ENCODE results near the gene CHST8.
"Not testable (repeated sequence)": the region's sequence is repeated elsewhere in the genome, so short reads cannot be mapped to it uniquely, and the experiment has no call there.

CHST8 gene

DNA sequence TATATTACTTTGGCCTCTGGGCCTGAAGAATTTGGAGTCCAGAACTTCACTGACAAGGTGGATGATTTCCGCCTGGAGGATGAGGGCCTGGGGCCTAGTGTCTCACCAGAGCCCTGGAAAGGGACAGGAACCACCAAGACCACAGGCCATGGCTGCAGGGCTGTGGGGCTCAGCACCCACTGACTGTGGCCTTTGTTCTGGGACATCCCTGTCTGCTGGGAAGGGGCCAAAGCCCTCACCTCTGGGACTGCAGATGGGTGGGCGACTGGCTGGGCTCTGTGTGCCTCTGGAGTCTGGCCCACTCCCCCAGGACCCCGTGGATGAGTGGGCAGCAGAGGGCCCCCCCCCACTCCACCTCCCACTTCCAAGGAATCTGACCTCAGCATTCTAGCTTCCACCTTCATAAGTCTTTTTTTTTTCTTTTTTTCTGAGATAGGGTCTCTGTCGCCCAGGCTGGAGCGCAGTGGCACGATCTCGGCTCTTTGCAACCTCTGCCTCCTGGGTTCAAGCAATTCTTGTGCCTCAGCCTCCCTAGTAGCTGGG is 20.3 kb downstream of the CHST8 start:
- Mint-ChIP-seq H3K9me3 (no peaks in the 10 kb centered on the region), H3K27ac (no peak overlapping the region), H3K4me1 (ENCODE audit: low read depth) (no peaks in the 10 kb centered on the region), H3K4me3 (no peak overlapping the region), H3K36me3 (ENCODE audit: low read depth) (no peaks in the 10 kb centered on the region), H3K27me3 (ENCODE audit: low read depth) (no peaks in the 10 kb centered on the region)
- DNase-seq (ENCODE audit: low spot score), result no peak

DNA sequence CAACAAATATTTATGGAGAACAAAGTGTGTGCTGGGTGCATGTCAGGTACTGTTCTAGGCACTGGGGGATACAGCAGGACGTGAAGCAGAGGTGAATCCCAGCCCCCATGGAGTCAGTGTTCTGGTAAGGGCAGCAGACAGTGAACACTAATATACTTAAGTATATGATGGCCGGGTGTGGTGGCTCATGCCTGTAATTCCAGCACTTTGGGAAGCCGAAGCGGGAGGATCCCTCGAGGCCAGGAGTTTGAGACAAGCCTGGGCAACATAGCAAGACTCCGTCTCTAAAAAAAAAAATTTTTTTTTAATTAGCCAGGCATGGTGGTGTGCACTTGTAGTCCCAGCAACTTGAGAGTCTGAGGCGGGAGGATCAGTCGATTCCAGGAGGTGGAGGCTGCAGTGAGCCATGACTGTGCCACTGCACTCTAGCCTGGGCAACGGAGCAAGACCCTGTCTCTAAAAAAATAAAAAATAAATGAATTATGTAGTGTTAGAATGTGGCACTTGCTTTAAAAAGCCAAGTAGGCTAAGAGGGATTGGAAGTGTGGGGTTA is 22.6 kb downstream of the CHST8 start:
- Mint-ChIP-seq H3K4me3 (no peak overlapping the region), H3K27me3 (ENCODE audit: low read depth) (no peaks in the 10 kb centered on the region), H3K27ac (no peak overlapping the region), H3K4me1 (ENCODE audit: low read depth) (no peaks in the 10 kb centered on the region), H3K9me3 (no peaks in the 10 kb centered on the region), H3K36me3 (ENCODE audit: low read depth) (no peaks in the 10 kb centered on the region)
- DNase-seq (ENCODE audit: low spot score), result no peak

DNA sequence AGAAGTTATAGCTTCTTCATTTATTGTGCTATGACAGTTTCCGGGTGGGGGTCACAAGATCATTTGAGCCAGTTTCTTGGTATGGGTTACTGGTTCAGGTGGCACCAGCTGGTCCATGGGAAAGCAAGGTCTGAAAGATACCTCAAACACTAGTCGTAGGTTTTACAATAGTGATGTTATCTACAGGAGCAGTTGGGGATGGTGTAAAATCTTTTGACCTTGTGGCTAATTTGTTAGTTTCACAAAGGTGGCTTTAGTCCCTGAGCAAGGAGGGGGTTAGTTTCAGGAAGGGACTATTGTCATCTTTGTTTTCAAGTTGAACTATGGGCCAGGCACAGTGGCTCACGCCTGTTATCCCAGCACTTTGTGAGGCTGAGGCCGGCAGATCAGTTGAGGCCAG is 24.6 kb downstream of the CHST8 start:
- no peak overlapping the region for H3K27ac Mint-ChIP-seq

DNA sequence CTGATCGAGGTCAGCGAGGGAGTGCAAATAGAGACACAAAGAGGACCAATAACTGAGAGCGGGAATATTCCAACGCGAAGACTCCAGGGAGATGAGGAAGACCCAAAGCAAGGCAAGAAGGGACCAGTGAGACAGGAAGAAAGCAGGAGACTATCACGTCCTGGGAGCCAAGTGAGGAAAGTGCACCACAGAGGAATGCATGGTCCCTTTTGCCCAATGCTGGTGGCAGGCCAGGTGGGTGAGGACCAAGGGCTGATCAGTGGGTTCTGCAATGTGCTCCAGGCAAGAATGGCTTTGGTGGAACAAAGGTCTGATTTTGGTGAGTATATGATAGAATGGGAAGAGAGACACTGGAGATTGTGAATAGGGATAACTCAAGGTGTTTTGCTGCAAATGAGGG is 25.4 kb downstream of the CHST8 start:
- Mint-ChIP-seq H3K9me3 (no peaks in the 10 kb centered on the region), H3K27me3 (ENCODE audit: low read depth) (peaks cover 3% of the 10 kb centered on the region), H3K4me1 (ENCODE audit: low read depth) (no peaks in the 10 kb centered on the region), H3K4me3 (no peak overlapping the region), H3K27ac (no peak overlapping the region), H3K36me3 (ENCODE audit: low read depth) (no peaks in the 10 kb centered on the region)
- no peak for DNase-seq (ENCODE audit: low spot score)

More for the DNA sequence above, 24.6 kb downstream of the CHST8 start:
- Mint-ChIP-seq H3K27me3 (ENCODE audit: low read depth) (no peaks in the 10 kb centered on the region), H3K4me3 (no peak overlapping the region), H3K9me3 (no peaks in the 10 kb centered on the region), H3K4me1 (ENCODE audit: low read depth) (no peaks in the 10 kb centered on the region), H3K36me3 (ENCODE audit: low read depth) (no peaks in the 10 kb centered on the region)
- no peak for DNase-seq (ENCODE audit: low spot score)

DNA sequence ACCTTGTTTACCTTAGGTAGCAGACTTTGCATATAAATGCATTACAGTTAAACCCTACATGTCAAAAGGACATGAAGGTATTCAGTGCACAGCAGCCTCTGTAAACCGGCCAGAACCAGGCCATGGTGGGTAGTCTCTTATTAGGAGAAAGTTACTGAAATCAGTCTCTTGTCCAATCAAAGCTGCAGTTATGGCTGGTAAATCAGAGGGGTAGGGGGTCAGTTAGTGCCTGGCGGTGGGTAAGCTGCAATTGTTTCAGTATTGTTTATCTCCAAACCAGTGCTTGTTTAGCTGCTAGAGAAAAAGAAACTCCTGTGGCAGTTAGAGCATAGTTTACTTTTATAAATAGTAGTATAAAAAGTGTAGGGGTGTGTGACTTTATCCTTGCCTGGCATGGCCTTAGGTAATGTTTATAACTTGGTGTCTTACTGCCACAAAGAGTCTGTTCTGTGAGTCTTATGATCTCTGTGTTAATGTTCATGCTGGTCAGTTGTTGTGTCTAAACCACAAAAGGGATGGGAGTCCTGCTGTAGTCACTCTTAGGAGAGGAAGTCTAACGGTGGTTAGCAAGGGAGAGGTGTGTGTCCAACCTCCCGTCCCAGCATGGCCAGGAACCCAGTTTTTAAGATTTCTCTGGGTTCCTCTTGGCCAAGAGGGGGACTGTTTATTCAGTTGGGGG is 28.0 kb downstream of the CHST8 start:
- Mint-ChIP-seq H3K4me1 (ENCODE audit: low read depth) (no peaks in the 10 kb centered on the region), H3K9me3 (no peaks in the 10 kb centered on the region), H3K36me3 (ENCODE audit: low read depth) (no peaks in the 10 kb centered on the region), H3K27me3 (ENCODE audit: low read depth) (peaks cover 5% of the 10 kb centered on the region), H3K4me3 (no peak overlapping the region), H3K27ac (no peak overlapping the region)
- no peak for DNase-seq (ENCODE audit: low spot score)

DNA sequence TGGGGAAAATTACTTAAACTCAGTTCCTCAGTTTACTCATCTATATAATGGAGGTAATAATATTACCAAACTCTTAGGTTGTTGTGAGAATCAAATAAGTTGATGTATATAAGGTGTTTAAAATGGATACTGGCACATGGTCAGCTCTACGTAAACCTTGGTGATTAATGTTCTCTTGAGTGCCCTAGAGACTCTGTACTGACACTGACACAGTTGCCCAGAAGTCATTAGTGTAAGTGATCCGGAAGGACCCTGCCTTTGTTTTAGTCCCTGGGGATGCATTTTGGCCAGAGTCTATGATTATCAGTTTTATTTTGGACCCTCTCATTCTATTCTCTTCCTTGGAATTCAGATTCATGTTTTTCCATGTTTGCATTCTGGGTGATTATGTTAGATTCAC is 31.9 kb downstream of the CHST8 start:
- H3K27ac Mint-ChIP-seq, result no peak overlapping the region
- no peaks in the 10 kb centered on the region for H3K36me3 Mint-ChIP-seq (ENCODE audit: low read depth)
- no peak overlapping the region for H3K4me3 Mint-ChIP-seq
- no peak for DNase-seq (ENCODE audit: low spot score)
- no peaks in the 10 kb centered on the region for H3K4me1 Mint-ChIP-seq (ENCODE audit: low read depth)
- H3K9me3 Mint-ChIP-seq, result no peaks in the 10 kb centered on the region
- H3K27me3 Mint-ChIP-seq (ENCODE audit: low read depth), result peaks cover 8% of the 10 kb centered on the region

DNA sequence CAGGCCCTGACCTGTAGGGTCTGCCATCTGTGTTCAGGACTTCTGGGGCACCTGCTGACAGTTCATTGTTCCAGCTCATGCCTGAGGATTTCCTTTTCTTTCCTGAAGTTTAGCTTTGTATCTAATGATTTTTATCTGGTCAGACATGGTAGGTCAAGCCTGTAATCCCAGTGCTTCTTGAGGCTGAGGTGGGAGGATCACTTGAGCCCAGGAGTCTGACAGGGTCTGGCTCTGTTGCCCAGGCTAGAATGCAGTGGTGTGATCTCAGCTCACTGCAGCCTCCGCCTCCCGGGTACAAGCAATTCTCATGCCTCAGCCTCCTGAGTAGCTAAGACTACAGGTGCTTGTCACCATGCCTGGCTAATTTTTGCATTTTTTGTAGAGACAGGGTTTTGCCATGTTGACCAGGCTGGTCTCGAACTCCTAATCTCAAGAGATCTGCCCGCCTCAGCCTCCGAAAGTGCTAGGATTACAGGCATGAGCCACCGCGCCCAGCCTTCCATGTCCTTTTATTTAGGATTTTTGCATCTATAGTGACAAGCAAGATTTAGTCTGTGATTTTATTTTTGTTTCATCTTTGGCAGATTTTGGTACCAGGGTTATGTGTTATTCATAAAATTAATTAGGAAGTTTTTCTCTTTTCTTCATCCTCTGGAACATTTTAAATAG is 33.2 kb downstream of the CHST8 start:
- H3K36me3 Mint-ChIP-seq (ENCODE audit: low read depth), result no peaks in the 10 kb centered on the region
- no peaks in the 10 kb centered on the region for H3K4me1 Mint-ChIP-seq (ENCODE audit: low read depth)
- no peak for DNase-seq (ENCODE audit: low spot score)
- H3K9me3 Mint-ChIP-seq, result no peaks in the 10 kb centered on the region
- no peak overlapping the region for H3K4me3 Mint-ChIP-seq
- H3K27ac Mint-ChIP-seq, result no peak overlapping the region
- H3K27me3 Mint-ChIP-seq (ENCODE audit: low read depth), result peaks cover 8% of the 10 kb centered on the region

DNA sequence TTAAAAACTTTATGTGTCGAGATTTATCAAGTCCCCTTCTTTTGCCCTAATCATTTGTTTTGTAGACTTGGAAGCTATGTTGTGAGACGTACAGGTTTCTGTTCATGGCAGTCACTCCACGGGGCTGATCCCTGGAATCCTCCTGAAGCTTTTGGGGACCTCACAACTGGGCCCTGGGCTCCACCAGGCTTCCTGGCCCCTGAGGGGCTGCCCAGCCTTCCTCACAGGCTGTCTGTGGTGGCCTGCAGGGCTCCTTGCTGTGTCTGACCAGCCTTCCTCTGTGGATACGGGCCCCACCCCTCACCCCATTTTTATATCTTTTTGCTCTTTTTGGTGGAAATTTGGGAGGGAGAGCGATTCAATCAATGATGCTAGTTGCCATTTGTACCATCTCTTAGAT is 38.1 kb downstream of the CHST8 start:
- H3K27me3 Mint-ChIP-seq (ENCODE audit: low read depth), result peaks cover 3% of the 10 kb centered on the region
- H3K36me3 Mint-ChIP-seq (ENCODE audit: low read depth), result no peaks in the 10 kb centered on the region
- no peaks in the 10 kb centered on the region for H3K4me1 Mint-ChIP-seq (ENCODE audit: low read depth)
- no peaks in the 10 kb centered on the region for H3K9me3 Mint-ChIP-seq
- H3K27ac Mint-ChIP-seq, result no peak overlapping the region
- no peak for DNase-seq (ENCODE audit: low spot score)
- no peak overlapping the region for H3K4me3 Mint-ChIP-seq

DNA sequence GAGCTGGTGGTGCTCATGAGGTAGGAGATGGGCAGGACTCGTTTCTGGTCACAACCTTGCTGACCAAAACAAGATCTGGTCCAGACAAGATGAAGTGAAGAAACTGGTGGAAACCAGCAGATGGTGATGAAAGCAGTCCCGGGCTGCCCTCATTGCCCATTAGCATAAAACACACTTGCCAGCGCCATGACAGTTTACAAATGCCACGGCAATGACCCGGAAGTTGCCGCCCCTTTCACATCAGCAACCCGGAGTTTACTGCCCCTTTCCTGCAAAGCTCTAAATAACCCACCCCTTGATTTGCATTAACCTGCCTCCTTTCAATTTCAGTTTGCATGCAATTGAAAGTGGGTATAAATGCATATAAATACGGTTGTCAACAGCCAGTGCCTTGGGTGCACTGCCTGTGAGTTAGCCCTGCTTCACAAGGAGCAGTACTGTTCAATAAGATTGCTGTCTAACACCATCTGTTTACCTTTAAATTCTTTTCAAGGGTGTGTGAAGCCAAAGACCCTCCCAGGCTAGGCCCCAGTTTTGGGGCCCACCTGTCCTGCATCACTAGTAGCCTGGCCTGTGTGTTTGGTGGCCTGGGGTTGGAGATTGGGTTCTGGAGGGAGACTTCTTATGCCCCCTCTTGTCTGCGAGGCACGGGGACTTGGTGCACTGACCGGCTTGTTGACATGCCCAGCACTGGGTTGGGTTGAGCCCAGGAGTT is 38.8 kb downstream of the CHST8 start:
- no peaks in the 10 kb centered on the region for H3K36me3 Mint-ChIP-seq (ENCODE audit: low read depth)
- H3K27ac Mint-ChIP-seq, result no peak overlapping the region
- no peak for DNase-seq (ENCODE audit: low spot score)
- no peaks in the 10 kb centered on the region for H3K4me1 Mint-ChIP-seq (ENCODE audit: low read depth)
- no peaks in the 10 kb centered on the region for H3K9me3 Mint-ChIP-seq
- no peaks in the 10 kb centered on the region for H3K27me3 Mint-ChIP-seq (ENCODE audit: low read depth)
- H3K4me3 Mint-ChIP-seq, result no peak overlapping the region

DNA sequence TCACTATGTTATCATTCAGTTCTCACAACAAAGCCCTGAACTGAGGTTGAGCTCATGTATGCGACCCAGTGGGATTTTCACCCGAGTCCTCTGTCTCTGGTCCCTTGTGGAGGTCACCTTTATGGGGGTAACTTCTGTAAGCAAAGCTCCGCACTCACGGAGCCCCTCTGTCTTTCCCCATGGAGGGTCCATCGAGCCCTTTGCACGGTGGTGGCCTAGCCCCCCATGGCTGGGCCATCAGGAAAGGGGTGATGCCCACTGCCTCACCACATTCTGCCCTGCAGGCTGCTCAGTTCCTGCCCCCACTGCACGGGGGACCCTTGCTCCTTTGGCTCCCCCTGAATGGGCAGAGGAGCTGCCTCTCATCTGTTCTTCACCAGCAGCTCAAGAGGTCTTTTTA is 39.6 kb downstream of the CHST8 start:
- no peak overlapping the region for H3K27ac Mint-ChIP-seq
- H3K4me3 Mint-ChIP-seq, result no peak overlapping the region
- H3K27me3 Mint-ChIP-seq (ENCODE audit: low read depth), result no peaks in the 10 kb centered on the region
- H3K9me3 Mint-ChIP-seq, result no peaks in the 10 kb centered on the region
- H3K4me1 Mint-ChIP-seq (ENCODE audit: low read depth), result no peaks in the 10 kb centered on the region
- H3K36me3 Mint-ChIP-seq (ENCODE audit: low read depth), result no peaks in the 10 kb centered on the region
- no peak for DNase-seq (ENCODE audit: low spot score)

DNA sequence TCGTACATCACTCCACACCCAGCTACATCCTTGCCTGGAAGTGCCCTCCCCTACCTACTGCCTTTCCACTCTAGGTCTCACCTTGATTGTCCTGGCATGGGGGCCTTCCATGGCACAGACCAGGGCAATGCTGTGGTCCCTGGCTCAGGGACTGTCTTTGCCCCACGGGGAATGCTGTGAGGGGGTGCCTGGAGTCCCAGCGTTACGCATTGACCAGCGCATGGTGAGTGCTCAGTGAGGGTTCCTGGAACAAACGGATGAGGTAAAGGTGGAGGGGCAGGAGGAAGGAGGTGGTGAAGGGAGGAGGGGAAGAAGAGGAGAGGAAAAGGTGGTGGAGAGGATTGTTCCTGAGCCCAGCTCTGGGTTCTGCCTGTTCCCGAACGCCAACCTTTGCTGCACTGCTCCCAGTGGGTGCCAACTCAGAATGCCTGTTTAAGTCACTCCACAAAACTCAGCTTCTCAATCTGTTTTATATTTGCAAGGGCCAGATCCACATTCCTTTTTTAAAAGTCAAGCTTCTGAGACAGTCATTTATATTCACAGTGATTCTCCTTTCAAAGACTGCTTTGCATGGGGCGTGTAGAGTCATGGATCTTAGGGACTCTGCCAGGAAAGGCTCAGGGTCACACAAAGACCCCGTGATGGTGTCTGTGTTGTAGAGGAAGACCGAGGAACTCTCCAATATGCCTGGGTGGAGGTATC is 40.8 kb downstream of the CHST8 start:
- Mint-ChIP-seq H3K4me3 (no peak overlapping the region), H3K36me3 (ENCODE audit: low read depth) (no peaks in the 10 kb centered on the region), H3K4me1 (ENCODE audit: low read depth) (no peaks in the 10 kb centered on the region), H3K27me3 (ENCODE audit: low read depth) (no peaks in the 10 kb centered on the region), H3K27ac (no peak overlapping the region), H3K9me3 (no peaks in the 10 kb centered on the region)
- DNase-seq (ENCODE audit: low spot score), result no peak

DNA sequence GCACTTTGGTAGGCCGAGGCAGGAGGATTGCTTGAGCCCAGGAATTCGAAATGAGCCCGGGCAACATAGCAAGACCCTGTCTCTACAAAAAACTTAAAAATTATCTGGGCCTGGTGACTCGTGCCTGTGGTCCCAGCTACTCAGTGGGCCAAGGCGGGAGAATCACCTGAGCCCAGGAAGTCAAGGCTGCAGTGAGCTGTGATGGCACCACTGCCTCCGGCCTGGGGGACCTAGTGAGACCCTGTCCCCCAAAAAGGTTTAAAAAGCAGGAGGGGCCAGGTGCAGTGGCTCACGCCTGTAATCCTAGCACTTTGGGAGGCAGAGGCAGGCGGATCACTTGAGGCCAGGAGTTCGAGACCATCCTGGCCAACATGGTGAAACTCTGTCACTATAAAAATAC is 41.6 kb downstream of the CHST8 start:
- not testable (repeated sequence) for H3K27ac Mint-ChIP-seq; H3K9me3 Mint-ChIP-seq; H3K36me3 Mint-ChIP-seq (ENCODE audit: low read depth); DNase-seq (ENCODE audit: low spot score); H3K4me1 Mint-ChIP-seq (ENCODE audit: low read depth); H3K27me3 Mint-ChIP-seq (ENCODE audit: low read depth); H3K4me3 Mint-ChIP-seq

DNA sequence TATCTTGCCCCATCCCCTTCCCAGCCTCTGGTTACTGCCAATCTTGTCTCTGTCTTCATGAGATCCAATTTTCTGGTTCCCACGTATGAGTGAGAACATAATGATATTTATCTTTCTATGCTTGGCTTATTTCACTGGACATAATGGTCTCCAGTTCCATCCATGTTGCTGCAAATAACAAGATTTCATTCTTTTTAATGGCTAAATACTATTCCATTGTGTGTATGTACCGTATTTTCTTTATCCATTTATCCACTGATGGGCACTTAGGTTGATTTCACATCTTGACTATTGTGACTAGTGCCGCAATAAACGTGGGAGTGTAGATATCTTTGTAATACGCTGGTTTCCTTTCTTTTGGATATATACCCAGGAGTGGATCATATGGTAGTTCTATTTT is 43.0 kb downstream of the CHST8 start:
- no peak for DNase-seq (ENCODE audit: low spot score)
- Mint-ChIP-seq H3K4me1 (ENCODE audit: low read depth) (no peaks in the 10 kb centered on the region), H3K27ac (no peak overlapping the region), H3K36me3 (ENCODE audit: low read depth) (no peaks in the 10 kb centered on the region), H3K27me3 (ENCODE audit: low read depth) (no peaks in the 10 kb centered on the region), H3K4me3 (no peak overlapping the region), H3K9me3 (no peaks in the 10 kb centered on the region)
